ENCODE measurements around the gene SMIM41.
A peak's percentile ranks its signal among the peaks of the same experiment; 100 is the strongest.

SMIM41 gene

GRCh38 chr12:52066346-52067080, 13.0 kb upstream of the SMIM41 start:
- DNase-seq, result no peak

- DNase-seq, result no peak
These were observed 12.5 kb upstream of the SMIM41 start for GRCh38 chr12:52067081-52067374.

- peak; percentile 79 to 81 for DNase-seq
These were observed 9.9 kb upstream of the SMIM41 start, which contains the start of gene ATG101 for GRCh38 chr12:52069327-52070184. Gene ATG101, plus strand, starts transcription at chr12:52069978. Its CDS starts 3,673 bp downstream, at chr12:52073651.

GRCh38 chr12:52070185-52070925, 9.1 kb upstream of the SMIM41 start:
- DNase-seq, result peak in 1 of 2 experiments; percentile 12

GRCh38 chr12:52073531-52074381, 5.7 kb upstream of the SMIM41 start:
- no peak for DNase-seq

GRCh38 chr12:52074971-52075724, 4.4 kb upstream of the SMIM41 start:
- DNase-seq, result no peak

- no peak for DNase-seq
These were observed 2.7 kb upstream of the SMIM41 start for GRCh38 chr12:52076811-52077210.

- no peak for DNase-seq
These were observed 1.2 kb upstream of the SMIM41 start for GRCh38 chr12:52078276-52078675.

GRCh38 chr12:52080403-52081251, 1.1 kb downstream of the SMIM41 start:
- no peak for DNase-seq

GRCh38 chr12:52081263-52081733, 1.8 kb downstream of the SMIM41 start:
- no peak for DNase-seq

- DNase-seq, result no peak
These were observed 2.6 kb downstream of the SMIM41 start for GRCh38 chr12:52082026-52082668.

- no peak for DNase-seq
These were observed 3.1 kb downstream of the SMIM41 start for GRCh38 chr12:52082669-52082987.

GRCh38 chr12:52082988-52083637, 3.6 kb downstream of the SMIM41 start:
- DNase-seq, result peak; percentile 65 to 66

GRCh38 chr12:52083638-52083996, 4.1 kb downstream of the SMIM41 start:
- no peak for DNase-seq

- DNase-seq, result no peak
These were observed 5.2 kb downstream of the SMIM41 start for GRCh38 chr12:52084491-52085231.

GRCh38 chr12:52085682-52086180, 6.2 kb downstream of the SMIM41 start:
- DNase-seq, result no peak

GRCh38 chr12:52086366-52086765, 6.9 kb downstream of the SMIM41 start:
- DNase-seq, result no peak

- DNase-seq, result no peak
These were observed 7.7 kb downstream of the SMIM41 start for GRCh38 chr12:52086944-52087835.
